ENCODE data around the gene TRIM65. TPM values are rescaled to one million over a fixed set of nuclear protein-coding genes. Genes with fewer than 3 reads are reported as not detected.

Gene TRIM65
- total RNA-seq, 1 experiment from 2014 or later = 48.6 TPM

GRCh38 chr17:75933808-75934207, 37.1 kb upstream of the TRIM65 start:
- Histone ChIP-seq H3K36me3 (ENCODE audit: control insufficient read depth, insufficient read depth, low read length) (no peaks in the 10 kb centered on the region), H3K27ac (ENCODE audit: low read length) (no peak overlapping the region), H3K9me3 (ENCODE audit: control insufficient read depth, insufficient read depth, low read depth, low read length) (no peaks in the 10 kb centered on the region), H3K4me1 (ENCODE audit: control insufficient read depth, insufficient read depth, low read length) (0 out of 2 replicates have a peak, but pooled peaks cover 3% of the 10 kb centered on the region), H3K27me3 (ENCODE audit: control insufficient read depth, insufficient read depth, low read length) (no peaks in the 10 kb centered on the region), H3K4me3 (ENCODE audit: low read depth in 2 of 2, low read length in 2 of 2) (no peak overlapping the region)
- intact Hi-C loops (cut with micrococcal nuclease; ENCODE audit: unreplicated experiment) = no loop called here
- BruUV-seq (replicated peaks) = no TSS peak
- DNase-seq (ENCODE audit: low read depth, low spot score) = no peak
- no peak for ATAC-seq
- TF ChIP-seq TCF7L2 (IDR thresholded peaks at IDR 0.05; ENCODE audit: low read depth, low read length) = no peak
- no peak for TF ChIP-seq POLR2AphosphoS5 (IDR thresholded peaks at IDR 0.05; ENCODE audit: low read depth, low read length)
- TF ChIP-seq, protein P1, sequence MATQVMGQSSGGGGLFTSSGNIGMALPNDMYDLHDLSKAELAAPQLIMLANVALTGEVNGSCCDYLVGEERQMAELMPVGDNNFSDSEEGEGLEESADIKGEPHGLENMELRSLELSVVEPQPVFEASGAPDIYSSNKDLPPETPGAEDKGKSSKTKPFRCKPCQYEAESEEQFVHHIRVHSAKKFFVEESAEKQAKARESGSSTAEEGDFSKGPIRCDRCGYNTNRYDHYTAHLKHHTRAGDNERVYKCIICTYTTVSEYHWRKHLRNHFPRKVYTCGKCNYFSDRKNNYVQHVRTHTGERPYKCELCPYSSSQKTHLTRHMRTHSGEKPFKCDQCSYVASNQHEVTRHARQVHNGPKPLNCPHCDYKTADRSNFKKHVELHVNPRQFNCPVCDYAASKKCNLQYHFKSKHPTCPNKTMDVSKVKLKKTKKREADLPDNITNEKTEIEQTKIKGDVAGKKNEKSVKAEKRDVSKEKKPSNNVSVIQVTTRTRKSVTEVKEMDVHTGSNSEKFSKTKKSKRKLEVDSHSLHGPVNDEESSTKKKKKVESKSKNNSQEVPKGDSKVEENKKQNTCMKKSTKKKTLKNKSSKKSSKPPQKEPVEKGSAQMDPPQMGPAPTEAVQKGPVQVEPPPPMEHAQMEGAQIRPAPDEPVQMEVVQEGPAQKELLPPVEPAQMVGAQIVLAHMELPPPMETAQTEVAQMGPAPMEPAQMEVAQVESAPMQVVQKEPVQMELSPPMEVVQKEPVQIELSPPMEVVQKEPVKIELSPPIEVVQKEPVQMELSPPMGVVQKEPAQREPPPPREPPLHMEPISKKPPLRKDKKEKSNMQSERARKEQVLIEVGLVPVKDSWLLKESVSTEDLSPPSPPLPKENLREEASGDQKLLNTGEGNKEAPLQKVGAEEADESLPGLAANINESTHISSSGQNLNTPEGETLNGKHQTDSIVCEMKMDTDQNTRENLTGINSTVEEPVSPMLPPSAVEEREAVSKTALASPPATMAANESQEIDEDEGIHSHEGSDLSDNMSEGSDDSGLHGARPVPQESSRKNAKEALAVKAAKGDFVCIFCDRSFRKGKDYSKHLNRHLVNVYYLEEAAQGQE (IDR thresholded peaks at IDR 0.05; ENCODE audit: insufficient read depth in 1 of 2, low read depth in 2 of 2, low read length in 1 of 2) = no peak
- no peak for TF ChIP-seq SIN3A (IDR thresholded peaks at IDR 0.05; ENCODE audit: borderline replicate concordance, insufficient read depth, low read depth, low read length)
- TF ChIP-seq, protein P2, sequence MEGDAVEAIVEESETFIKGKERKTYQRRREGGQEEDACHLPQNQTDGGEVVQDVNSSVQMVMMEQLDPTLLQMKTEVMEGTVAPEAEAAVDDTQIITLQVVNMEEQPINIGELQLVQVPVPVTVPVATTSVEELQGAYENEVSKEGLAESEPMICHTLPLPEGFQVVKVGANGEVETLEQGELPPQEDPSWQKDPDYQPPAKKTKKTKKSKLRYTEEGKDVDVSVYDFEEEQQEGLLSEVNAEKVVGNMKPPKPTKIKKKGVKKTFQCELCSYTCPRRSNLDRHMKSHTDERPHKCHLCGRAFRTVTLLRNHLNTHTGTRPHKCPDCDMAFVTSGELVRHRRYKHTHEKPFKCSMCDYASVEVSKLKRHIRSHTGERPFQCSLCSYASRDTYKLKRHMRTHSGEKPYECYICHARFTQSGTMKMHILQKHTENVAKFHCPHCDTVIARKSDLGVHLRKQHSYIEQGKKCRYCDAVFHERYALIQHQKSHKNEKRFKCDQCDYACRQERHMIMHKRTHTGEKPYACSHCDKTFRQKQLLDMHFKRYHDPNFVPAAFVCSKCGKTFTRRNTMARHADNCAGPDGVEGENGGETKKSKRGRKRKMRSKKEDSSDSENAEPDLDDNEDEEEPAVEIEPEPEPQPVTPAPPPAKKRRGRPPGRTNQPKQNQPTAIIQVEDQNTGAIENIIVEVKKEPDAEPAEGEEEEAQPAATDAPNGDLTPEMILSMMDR (IDR thresholded peaks at IDR 0.05) = no peak
- in situ Hi-C loops (cut with HindIII; ENCODE audit: low pct_unique_long_range_greater_than_20kb, low sequenced_read_pairs) = loop anchor here (25.0 kb wide), 1 partner anchor 128 kb away; the partner anchor contains the start of genes GALR2 and SRP68
- ChIA-PET POLR2A (no interaction called here), CTCF (no interaction called here)

- no peaks in the 10 kb centered on the region for H3K36me3 ChIP-seq (ENCODE audit: control insufficient read depth, insufficient read depth, low read length)
- ChIA-PET POLR2A (no interaction called here), CTCF (interaction anchor here (0.7 kb wide), 1 partner anchor 703 kb away, joined by 9 read pairs; no protein-coding TSS in a partner anchor)
- ATAC-seq = no peak
- no peak overlapping the region for H3K4me3 ChIP-seq (ENCODE audit: low read depth in 2 of 2, low read length in 2 of 2)
- H3K27ac ChIP-seq (ENCODE audit: low read length) = no peak overlapping the region
- DNase-seq (ENCODE audit: low read depth, low spot score) = no peak
- BruUV-seq (replicated peaks) = no TSS peak
- in situ Hi-C loops (cut with HindIII; ENCODE audit: low pct_unique_long_range_greater_than_20kb, low sequenced_read_pairs) (loop anchor here (25.0 kb wide), 1 partner anchor 129 kb away; the partner anchor contains the start of genes GALR2 and SRP68), intact Hi-C loops (cut with micrococcal nuclease; ENCODE audit: unreplicated experiment) (no loop called here)
- 0 out of 2 replicates have a peak, but pooled peaks cover 3% of the 10 kb centered on the region for H3K4me1 ChIP-seq (ENCODE audit: control insufficient read depth, insufficient read depth, low read length)
- TF ChIP-seq POLR2AphosphoS5 (IDR thresholded peaks at IDR 0.05; ENCODE audit: low read depth, low read length) (no peak), TCF7L2 (IDR thresholded peaks at IDR 0.05; ENCODE audit: low read depth, low read length) (no peak), SIN3A (IDR thresholded peaks at IDR 0.05; ENCODE audit: borderline replicate concordance, insufficient read depth, low read depth, low read length) (no peak)
- TF ChIP-seq, protein P1 (IDR thresholded peaks at IDR 0.05; ENCODE audit: insufficient read depth in 1 of 2, low read depth in 2 of 2, low read length in 1 of 2) = no peak
- TF ChIP-seq, protein P2 (IDR thresholded peaks at IDR 0.05) = no peak
- H3K9me3 ChIP-seq (ENCODE audit: control insufficient read depth, insufficient read depth, low read depth, low read length) = no peaks in the 10 kb centered on the region
- no peaks in the 10 kb centered on the region for H3K27me3 ChIP-seq (ENCODE audit: control insufficient read depth, insufficient read depth, low read length)
Observed at GRCh38 chr17:75932852-75933251, 36.1 kb upstream of the TRIM65 start.

Data from Panc1 (cell line).